Fibroblast of lung (primary cell): Measurements from ENCODE around the gene THRB. TPM values are rescaled to one million over a fixed set of nuclear protein-coding genes. Genes with fewer than 3 reads are reported as not detected.

Experiments used
- DNase-seq, 2 donors: peaks; one replicate each; pipeline versions ENCODE4 v3.0.0 to v3.0.0-alpha.2; 2010; ENCODE audit warnings: low read depth in 2 of 2
- H2AFZ ChIP-seq: 2 replicates; pipeline ENCODE4 v1.5.1; 2012; ENCODE audit warnings: low read length, control low read depth, inconsistent platforms
- H3K27ac ChIP-seq: 2 replicates; pipeline ENCODE4 v1.5.1; 2011; ENCODE audit warnings: low read length, control low read depth; ENCODE audit not compliant: insufficient read depth
- H3K27me3 ChIP-seq: 2 replicates; pipeline ENCODE4 v1.5.1; 2011; ENCODE audit warnings: mild to moderate bottlenecking, low read length; ENCODE audit not compliant: control insufficient read depth, insufficient read depth
- H3K36me3 ChIP-seq: 2 replicates; pipeline ENCODE4 v1.5.1; 2011; ENCODE audit warnings: low read length; ENCODE audit not compliant: control insufficient read depth, insufficient read depth
- H3K4me1 ChIP-seq: 2 replicates; pipeline ENCODE4 v1.5.1; 2011; ENCODE audit warnings: low read length; ENCODE audit not compliant: control insufficient read depth, insufficient read depth; ENCODE audit errors: extremely low read depth
- H3K4me2 ChIP-seq: 2 replicates; pipeline ENCODE4 v1.5.1; 2011; ENCODE audit warnings: low read length, control low read depth; ENCODE audit not compliant: insufficient read depth; ENCODE audit errors: extremely low read depth
- H3K4me3 ChIP-seq, 4 experiments: fragments of 200-600 bp in 1 of 4; sonication (generic) in 1 of 4; replicated peaks in 1 of 4; 2 replicates each; pipeline ENCODE4 v1.5.1; 2011 to 2016; ENCODE audit warnings: low read length in 4 of 4, low read depth in 3 of 4, mild to moderate bottlenecking in 3 of 4, control low read depth in 2 of 4, inconsistent platforms in 1 of 4, mixed read lengths in 1 of 4; ENCODE audit not compliant: insufficient read depth in 1 of 4; ENCODE audit errors: control extremely low read depth in 1 of 4
- H3K79me2 ChIP-seq: 2 replicates; pipeline ENCODE4 v1.5.1; 2012; ENCODE audit warnings: mild to moderate bottlenecking, low read length, inconsistent platforms; ENCODE audit not compliant: control insufficient read depth, insufficient read depth
- H3K9ac ChIP-seq: 2 replicates; pipeline ENCODE4 v1.5.1; 2011; ENCODE audit warnings: mild to moderate bottlenecking, low read length, control low read depth; ENCODE audit not compliant: insufficient read depth
- H3K9me3 ChIP-seq: 2 replicates; pipeline ENCODE4 v1.5.1; 2012; ENCODE audit warnings: low read depth, low read length; ENCODE audit not compliant: control insufficient read depth, insufficient read depth
- H4K20me1 ChIP-seq: 2 replicates; pipeline ENCODE4 v1.5.1; 2011; ENCODE audit warnings: low read length; ENCODE audit not compliant: control insufficient read depth, insufficient read depth; ENCODE audit errors: extremely low read depth
- CTCF ChIP-seq, 2 donors: IDR thresholded peaks in 1 of 2; conservative IDR thresholded peaks in 1 of 2; 1 replicate in 1 of 2; 2 replicates in 1 of 2; pipeline ENCODE4 v1.5.1; 2011 to 2012; ENCODE audit warnings: low read length in 2 of 2, control low read depth in 1 of 2, inconsistent platforms in 1 of 2, low read depth in 1 of 2, mild to moderate bottlenecking in 1 of 2
- EZH2 ChIP-seq: IDR thresholded peaks from 2 replicates; pipeline ENCODE4 v1.5.1; 2012; ENCODE audit warnings: low read length, control low read depth, mild to moderate bottlenecking; ENCODE audit errors: missing control alignments
- polyA plus RNA-seq, 2 donors: library from polyadenylated mRNA; depleted of rRNA in 1 of 2; stranded (reverse) in 1 of 2; unstranded in 1 of 2; fragments of >200 nt; gene quantifications; 2 replicates each; pipeline ENCODE4 v1.2.1, GENCODE V29; 2011 to 2012; ENCODE audit warnings: missing spikeins in 1 of 2
- total RNA-seq: library from RNA; depleted of rRNA; stranded (reverse); fragments of >200 nt; gene quantifications from 2 replicates; pipeline ENCODE4 v1.2.1, GENCODE V29; 2014

The THRB gene
- total and polyA plus RNA-seq, 2 donors (not counting 1 experiment from before 2014, with no cell fraction given), result 4.2 to 7.4 TPM

- Histone ChIP-seq H3K36me3 (no peaks in the 10 kb centered on the region), H3K27ac (no peak overlapping the region), H3K4me2 (no peak overlapping the region), H3K9ac (no peak overlapping the region), H3K9me3 (no peaks in the 10 kb centered on the region), H3K4me3 (no peak overlapping the region), H3K79me2 (no peaks in the 10 kb centered on the region), H2AFZ (peak overlapping the region; percentile 19), H4K20me1 (no peaks in the 10 kb centered on the region), H3K4me1 (peaks cover 2% of the 10 kb centered on the region), H3K27me3 (no peaks in the 10 kb centered on the region)
- TF ChIP-seq CTCF (conservative IDR thresholded peaks at IDR 0.05 in 1 of 2, IDR thresholded peaks at IDR 0.05 in 1 of 2; ENCODE audit: low read depth in 1 of 2, low read length in 2 of 2) (no peak), EZH2 (no peak)
- DNase-seq, result peak; percentile 24 to 58
Measured at GRCh38 chr3:24086617-24087404, 407.8 kb downstream of the THRB start.

- H3K9me3 ChIP-seq, result no peaks in the 10 kb centered on the region
- H3K4me1 ChIP-seq, result peaks cover 2% of the 10 kb centered on the region
- H3K27ac ChIP-seq, result no peak overlapping the region
- H3K79me2 ChIP-seq, result no peaks in the 10 kb centered on the region
- H3K4me3 ChIP-seq, result no peak overlapping the region
- TF ChIP-seq EZH2 (no peak), CTCF (conservative IDR thresholded peaks at IDR 0.05 in 1 of 2, IDR thresholded peaks at IDR 0.05 in 1 of 2; ENCODE audit: low read depth in 1 of 2, low read length in 2 of 2) (no peak)
- H3K36me3 ChIP-seq, result no peaks in the 10 kb centered on the region
- DNase-seq, result no peak
- no peak overlapping the region for H3K9ac ChIP-seq
- H4K20me1 ChIP-seq, result no peaks in the 10 kb centered on the region
- no peaks in the 10 kb centered on the region for H3K27me3 ChIP-seq
- no peak overlapping the region for H3K4me2 ChIP-seq
- H2AFZ ChIP-seq, result no peak overlapping the region
Measured at GRCh38 chr3:24086206-24086605, 408.4 kb downstream of the THRB start.

- Histone ChIP-seq H3K9me3 (no peaks in the 10 kb centered on the region), H3K27ac (no peak overlapping the region), H4K20me1 (no peaks in the 10 kb centered on the region), H3K9ac (no peak overlapping the region), H3K4me1 (no peaks in the 10 kb centered on the region), H2AFZ (no peak overlapping the region), H3K27me3 (no peaks in the 10 kb centered on the region), H3K4me3 (no peak overlapping the region), H3K79me2 (no peaks in the 10 kb centered on the region), H3K36me3 (no peaks in the 10 kb centered on the region), H3K4me2 (no peak overlapping the region)
- no peak for DNase-seq
- TF ChIP-seq EZH2 (no peak), CTCF (conservative IDR thresholded peaks at IDR 0.05 in 1 of 2, IDR thresholded peaks at IDR 0.05 in 1 of 2; ENCODE audit: low read depth in 1 of 2, low read length in 2 of 2) (no peak)
Measured at GRCh38 chr3:24072193-24072592, 422.5 kb downstream of the THRB start.
